Endometrial microvascular endothelial cells (primary cell): ENCODE data around the gene PCBP3. TPM values are rescaled to one million over a fixed set of nuclear protein-coding genes. Genes with fewer than 3 reads are reported as not detected.
"Not testable (repeated sequence)": the region's sequence is repeated elsewhere in the genome, so short reads cannot be mapped to it uniquely, and the experiment has no call there.

ENCODE experiments used
- in situ Hi-C: cut with HindIII; loops from 2 replicates; pipeline ENCODE4 v1.10.0; 2017; ENCODE audit warnings: low sequenced_read_pairs, low pct_unique_long_range_greater_than_20kb; ENCODE audit errors: inconsistent ontology term
- total RNA-seq: library from RNA; depleted of rRNA; stranded (reverse); fragments of >200 nt; gene quantifications from one replicate; pipeline ENCODE4 v1.2.3, GENCODE V29; 2015; ENCODE audit errors: inconsistent ontology term

PCBP3 gene
- total RNA-seq, 1 donor from 2014 or later = not detected

DNA sequence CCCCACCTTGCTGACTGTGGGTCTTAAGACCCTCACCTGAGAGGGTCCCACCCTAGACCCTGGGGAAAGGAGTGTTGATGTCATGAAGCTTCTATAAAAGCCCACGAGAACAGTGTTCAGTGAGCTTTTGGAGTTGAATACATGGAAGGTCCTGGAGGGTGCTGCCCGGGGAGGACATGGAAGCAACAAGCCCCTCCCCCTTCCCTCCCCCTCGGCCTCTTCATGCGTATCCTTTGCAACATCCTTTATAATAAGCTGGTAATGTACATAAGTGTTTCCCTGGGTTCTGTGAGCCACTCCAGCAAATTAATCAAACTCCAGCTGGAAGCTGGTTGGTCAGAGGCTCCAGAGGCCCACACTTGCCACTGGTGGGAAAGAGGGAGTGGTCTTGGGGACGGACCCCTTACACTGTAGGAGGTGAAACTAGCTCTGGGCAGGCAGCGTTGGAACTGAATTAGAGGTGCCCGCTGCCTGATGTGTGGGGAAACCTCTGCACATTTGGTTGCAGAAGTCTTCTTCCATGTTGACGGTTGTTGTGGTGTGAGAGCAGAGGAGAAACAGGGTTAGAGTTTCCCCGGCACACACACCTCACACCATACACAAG is 323.4 kb downstream of the PCBP3 start:
- in situ Hi-C loops = no loop called here

DNA sequence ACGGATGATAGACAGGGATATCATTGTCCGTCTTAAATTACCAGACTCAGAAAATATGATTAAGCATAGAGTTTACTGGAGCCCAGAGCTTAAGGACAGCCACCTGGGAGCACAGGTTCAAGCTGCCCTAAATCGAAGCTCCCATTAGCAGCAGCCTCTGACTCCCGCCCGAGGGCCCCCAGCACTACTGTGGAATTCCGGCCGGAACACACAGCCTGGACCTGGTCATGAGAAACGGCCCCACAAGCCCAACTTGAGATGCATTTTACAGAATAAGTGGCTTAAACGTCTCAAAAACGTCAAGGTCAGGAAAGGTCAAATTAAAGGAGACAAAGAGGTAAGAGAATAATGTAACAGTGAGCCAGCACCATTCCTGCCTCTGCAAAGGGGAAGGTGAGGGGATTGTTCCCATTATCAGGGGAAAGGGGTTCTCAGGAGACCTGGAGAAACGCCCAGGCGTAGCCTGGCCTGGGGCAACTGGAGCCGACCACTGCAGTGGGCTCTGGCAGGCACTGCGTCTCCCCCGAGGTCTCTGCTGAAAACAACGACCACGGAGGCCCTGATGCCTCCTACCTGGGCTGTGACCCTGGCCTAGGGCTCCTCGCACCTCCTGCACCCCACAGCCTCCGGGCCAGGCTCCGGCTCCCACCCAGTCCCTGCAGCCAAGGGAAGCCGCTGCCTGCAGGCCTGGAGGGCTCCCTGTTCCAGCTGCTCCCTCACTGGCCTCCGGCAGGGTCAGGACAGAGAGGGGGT is 326.6 kb downstream of the PCBP3 start:
- in situ Hi-C loops = no loop called here

DNA sequence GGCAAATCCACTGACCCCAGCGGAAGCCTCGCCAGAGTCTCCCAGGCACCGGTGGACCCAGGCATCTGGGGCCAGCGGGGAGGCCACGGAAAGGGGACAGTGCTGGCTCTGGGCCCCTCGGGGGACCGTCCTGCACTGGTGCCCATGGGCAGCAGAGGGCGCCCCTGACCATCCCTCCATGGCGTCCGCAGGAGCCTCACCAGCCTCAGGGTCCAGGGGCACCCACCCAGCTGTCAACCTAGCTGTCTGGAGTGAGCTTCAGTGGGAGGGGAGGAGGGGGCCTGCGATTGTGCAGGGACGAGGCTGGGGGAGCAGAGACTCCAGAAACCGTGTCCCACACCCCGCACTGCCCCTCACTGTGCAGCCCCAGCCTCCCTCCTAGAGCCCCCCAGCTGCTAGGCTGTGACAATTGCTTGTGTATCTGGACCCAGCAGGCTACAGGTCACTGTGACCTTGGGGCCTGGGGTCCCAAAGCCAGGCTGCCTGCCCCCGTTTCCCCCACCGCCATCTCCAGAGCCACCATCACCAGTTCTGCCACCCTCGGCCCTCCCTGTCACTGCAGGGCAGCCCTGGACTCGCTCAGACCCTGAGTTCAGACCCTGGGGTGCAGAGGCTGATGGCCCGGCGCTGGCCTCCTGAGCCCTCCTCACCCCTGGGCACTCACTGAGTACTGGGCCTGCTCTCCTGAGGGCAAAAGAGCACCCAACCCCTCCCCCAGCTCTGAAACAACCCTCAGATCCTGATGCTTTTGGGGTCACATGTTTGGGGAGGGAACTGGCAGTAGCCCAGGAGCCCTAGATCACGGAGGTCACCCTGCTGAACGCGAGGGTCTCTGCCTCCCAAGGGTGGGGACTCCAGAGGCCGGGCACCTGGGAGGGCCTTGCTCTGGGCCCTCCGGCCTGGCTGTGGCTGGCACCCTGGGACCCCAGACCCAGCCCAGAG is 327.4 kb downstream of the PCBP3 start:
- in situ Hi-C loops = no loop called here

DNA sequence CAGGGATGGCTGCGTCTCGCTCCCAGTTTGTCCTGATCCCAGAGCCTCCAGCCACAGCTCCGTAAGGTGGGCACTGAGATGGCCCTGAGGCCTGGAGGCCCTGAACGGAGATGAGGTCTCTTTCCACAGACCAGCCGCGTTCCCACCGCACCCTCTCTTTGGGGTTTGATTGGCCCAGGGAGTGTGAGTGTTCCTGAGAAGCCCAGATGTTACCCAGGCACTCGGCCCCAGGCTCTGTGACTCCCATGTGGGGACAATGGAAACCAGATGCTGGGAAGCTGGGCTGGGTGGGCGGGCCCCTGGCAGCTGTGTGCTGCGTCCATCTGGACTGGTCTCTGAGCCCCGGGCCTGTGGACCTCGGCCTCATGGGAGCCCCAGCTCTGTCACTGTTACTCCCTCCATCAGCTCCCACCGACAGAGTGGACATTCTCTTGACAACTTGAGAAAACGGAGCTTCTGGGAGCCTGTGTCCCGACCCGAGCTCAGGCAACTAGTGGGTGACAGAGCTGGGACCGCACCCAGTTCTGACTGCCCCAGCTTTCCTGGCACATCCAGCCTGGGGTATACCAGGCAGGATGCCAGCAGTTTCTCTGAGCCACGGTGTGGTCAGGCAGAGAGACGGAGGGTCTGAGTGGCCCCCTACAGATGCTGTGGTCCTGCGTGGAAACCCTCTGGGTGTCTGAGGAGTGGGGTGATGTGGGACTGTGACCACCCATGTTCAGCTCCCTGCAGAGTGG is 328.3 kb downstream of the PCBP3 start:
- in situ Hi-C loops = no loop called here

DNA sequence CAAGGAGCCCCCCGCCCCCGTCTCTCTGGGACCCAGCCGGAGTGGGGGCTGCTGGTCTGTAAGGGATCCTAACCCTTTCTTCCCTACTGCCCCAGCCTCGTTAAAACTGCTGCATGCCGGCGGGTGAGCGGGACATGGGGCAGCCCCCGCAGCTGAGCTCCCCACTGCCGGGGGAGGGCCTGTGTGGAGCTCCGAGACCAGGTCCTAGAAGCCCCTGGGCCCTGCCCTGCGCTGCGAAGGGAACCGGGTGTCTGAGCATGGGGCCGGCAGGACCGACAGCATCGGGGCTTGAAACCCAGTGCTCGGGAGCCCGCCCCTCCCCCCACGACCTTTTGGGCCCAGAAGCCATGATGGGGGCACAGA is 328.8 kb downstream of the PCBP3 start:
- in situ Hi-C loops = no loop called here

DNA sequence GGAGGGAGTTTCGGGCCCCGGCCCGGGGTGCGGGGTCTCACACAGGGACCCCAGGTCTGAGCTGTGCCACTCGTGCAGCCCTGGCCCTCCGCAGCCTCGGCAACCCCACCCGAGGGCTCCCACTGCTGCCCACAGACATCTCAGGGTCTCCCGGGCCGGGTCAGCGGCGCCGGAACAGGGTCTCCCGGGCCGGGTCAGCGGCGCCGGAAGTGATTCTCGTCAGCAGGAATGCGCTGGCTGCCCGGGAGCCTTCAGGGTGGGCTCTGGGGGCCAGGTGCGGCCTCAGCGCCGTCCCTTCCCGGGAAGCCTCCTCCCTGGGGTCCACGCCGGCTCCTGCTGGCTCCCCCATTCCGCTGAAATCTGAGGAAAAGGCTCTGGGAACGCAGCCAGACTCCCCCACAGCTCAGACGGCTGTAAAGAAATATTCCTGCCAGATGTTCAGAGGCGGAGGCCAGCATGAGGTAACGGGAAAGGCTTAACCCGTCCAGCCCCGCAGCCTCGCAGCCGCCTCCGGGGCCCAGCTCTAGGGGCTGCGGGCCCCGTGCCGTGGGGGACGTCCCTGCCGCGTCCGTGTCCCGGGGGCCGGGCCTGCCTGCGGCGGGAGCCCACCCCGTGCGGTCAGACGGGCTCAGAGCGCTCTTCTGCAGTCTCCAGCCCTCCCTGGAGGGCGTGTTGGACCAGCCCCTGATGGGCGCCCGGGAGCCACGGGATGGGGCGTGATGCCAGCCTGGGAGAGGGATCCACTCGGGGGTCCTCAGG is 329.4 kb downstream of the PCBP3 start:
- in situ Hi-C loops = no loop called here

DNA sequence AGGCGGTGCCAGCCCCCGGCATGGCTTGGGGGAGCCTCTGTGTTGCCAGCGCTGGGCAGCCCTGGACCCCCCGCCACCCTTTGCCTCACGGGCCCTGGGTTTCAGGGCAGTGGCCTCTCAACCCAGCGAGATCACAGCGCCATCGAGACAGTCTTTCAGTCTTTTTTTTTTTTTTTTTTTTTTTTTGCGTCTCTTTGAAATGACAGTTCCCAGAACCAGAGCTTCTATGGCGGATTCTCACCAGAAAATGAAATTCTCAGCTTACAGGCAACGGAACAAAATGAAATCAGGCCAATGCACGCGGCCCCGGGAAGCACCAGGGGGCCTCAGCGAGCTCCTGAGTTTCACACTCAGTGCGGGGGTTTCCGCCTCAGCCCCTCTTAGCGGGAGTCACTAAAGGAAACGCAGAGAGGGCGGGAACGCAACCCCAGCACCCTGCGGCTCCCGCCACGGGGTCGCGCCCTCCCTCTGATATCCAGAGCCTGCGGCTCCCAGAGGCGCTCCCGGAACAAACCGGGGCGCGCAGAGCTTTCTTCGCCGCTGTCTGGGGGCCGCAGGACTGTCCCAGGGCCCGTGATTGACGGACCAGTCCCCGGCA is 330.0 kb downstream of the PCBP3 start:
- in situ Hi-C loops = no loop called here

DNA sequence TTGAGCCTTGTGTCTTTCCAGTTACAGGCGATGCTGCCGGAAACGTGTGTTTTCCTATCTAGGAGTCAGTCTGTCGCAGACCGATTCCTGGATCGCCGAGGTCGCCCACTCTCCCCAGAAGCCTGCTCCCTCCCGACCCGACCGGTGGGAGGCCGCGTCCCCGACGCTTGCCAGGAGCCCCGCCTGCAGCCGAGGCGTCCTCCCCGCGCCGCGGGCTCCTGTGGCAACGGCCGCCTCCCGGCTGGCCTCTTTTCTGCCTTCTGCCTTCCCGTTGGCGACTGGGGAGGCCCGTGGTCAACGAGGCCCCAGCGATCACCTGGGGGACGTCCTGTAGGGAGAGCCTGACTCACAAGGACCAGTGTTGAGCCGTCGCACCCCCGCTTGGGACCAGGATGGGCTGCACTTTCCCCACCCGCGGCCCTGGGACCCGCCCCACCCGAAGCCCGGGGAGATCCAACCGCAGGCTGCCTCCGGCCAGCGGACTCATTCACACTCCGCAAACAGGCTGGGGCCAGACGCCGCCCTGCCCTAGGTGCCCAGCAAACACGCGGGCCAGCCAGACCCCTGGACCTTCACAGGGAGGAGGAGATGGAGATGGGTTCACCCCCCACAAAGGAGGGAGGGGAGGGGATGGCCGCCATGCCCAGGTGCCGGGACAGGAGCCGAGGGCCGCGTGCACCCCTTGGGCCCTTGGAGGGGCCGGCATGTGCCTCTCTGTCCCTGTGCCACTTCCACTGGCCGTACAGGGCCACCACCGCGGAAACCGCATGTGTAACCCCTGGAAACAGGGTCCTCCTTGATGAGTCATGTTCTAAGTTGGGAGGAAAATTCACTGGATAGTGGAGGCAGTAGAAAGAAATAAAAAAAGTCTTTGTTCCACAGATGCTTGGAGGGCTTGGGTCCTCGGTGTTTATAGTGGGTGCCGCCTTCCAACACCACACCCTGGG is 330.8 kb downstream of the PCBP3 start:
- in situ Hi-C loops = no loop called here

DNA sequence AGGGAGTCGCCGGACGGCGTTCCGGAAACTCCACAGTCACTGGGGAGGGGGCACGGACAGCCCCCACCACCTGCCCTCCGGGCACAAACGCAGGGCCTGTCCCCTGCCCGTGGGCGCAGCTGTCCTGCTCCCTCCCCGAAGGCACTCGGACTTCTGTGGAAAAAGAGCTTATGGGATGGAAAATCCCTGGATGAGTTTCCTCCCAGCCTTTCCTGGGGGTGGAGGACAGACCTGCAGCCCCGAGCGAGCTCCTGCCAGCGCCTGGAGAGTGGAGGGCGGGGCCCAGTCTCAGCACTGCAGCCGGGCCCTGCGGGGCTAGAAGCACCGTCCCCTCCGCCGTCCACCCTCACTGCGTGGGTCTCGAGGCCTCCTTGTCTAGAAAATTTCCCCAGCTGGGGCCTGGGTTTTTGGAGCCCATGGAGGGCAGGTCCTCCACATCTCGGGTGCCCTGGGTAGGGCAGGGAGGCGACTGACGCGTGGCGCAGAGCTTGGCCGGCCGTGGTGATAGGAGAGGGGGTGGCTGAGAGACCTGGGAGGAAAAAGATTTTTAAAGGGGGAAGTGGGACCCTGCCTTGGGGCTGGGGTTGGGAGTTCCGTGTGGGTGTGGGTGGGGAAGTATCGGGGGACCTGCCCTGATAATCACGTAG is 331.6 kb downstream of the PCBP3 start:
- in situ Hi-C loops = no loop called here

DNA sequence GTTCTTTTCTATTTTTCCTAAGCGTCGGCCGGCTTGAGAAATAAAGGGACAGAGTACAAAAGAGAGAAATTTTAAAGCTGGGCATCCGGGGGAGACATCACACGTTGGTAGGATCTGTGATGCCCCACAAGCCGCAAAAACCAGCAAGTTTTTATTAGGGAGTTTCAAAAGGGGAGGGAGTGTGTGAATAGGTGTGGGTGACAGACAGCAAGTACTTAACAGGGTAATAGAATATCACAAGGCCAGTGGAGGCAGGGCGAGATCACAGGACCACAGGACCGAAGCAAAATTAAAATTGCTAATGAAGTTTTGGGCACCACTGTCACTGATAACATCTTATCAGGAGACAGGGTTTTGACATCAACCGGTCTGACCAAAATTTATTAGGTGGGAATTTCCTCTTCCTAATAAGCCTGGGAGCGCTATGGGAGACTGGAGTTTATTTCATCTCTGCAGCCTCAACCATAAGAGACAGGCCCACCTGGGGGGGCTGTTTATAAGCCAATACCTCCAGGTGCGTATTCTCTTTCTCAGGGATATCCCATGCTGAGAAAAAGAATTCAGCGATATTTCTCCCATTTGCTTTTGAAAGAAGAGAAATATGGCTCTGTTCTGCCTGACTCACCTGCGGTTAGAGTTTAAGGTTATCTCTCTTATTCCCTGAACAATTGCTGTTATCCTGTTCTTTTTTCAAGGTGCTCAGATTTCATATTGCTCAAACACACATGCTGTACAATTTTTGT is 332.3 kb downstream of the PCBP3 start:
- in situ Hi-C loops = not testable (repeated sequence)

DNA sequence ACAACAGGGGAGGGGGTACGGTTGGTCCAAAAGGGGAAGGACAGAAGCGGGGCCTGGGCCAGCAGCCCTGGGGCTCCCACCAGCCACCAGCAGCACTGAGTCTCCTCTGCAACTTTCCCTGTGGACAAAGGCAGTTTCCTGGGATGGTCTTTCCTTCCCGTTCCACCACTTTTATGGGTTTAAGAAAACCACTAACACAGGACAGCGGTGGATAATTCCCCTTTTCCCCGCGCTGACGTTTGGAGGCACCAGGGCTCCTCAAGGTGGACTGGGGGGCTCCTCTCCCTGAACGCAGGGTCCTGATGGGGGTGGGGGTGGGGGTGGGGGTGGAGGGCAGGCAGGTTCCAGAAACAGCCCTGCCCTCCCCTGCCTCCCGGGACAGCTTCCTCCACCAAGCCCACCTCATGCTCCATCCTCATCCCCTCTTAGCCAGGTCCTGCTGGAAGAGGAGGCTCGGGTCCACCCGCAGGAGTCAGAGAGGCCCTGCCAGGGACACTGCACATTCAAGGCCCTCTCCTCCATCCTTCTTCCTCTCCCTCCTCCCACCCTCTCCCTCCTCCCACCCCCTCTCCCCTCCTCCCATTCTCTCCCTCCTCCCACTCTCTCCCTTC is 333.3 kb downstream of the PCBP3 start:
- in situ Hi-C loops = no loop called here

DNA sequence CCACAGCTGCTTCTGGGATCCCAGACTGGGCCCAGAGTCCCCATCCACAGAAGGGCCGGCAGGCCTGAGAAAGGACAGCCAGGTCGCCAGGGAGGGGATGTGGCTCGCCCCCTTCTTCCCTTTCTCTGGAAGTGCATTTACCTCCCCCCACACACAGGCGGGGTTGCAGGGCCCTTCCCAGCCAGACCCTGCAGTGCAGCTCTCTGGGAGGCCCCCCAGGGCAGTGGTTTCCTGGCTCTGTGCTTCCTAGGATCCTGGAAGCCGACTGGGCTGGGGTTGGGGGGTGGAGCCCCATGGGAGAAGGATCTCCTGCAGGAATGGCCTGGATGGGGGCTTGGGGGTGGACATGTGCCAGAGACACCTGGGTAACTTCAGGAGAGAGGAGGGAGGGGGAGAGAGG is 333.9 kb downstream of the PCBP3 start:
- in situ Hi-C loops = no loop called here

DNA sequence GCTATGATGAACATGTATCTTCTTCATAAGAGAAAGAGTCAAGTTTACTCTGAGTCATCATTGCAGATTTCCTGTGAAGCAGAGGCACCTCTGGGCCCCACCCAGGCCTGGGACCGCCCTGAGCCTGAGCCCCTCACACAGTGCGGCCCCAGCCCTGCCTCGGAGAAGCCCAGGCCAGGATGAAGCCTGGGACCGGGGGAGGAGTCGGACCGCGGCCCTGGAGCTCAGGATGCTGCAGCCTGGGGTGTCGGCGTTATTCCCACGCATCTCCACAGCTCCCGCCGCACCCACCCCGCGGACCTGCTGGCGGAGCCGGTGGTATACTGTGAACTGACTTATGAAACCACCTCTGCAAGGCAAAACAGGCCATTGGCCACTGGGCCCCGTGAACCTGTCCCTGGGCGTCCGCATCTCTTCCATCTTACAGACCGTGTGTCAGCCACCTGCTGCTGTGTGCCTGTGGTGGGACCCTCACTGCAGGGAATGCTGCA is 335.7 kb downstream of the PCBP3 start:
- in situ Hi-C loops = no loop called here

DNA sequence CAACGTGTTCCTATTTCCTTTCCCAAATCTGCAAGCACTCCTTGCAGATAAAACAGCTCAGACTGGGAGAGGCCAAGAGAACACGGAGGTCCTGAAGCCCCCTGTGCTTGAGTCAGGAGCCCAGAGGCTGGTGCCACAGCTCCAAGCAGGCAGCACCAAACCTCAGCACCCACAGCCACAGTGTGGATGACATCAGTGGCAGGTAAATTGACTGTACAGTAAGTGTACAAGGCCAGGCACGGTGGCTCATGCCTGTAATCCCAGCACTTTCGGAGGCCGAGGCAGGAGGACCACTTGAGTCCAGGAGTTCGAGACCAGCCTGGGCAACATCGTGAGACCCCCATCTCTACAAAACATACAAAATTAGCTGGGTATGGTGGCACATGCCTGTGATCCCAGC is 336.1 kb downstream of the PCBP3 start:
- in situ Hi-C loops = no loop called here

DNA sequence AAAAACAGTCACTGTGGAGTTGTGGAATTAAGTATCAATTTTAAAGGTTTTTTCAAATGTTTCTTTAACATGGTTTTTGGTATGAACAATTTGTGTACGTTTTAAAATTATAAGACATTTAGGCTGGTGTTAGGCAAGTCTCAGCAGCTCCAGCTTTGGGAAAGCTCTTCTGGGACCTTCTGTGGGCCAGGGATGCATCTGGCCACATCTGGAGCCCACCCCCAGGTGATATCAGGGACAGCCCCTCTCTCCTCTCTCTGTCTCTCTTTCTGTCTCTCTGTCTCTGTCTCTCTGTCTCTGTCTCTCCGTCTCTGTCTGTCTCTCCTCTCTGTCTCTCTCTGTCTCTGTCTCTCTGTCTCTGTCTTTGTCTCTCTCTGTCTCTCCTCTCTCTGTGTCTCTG is 336.7 kb downstream of the PCBP3 start:
- in situ Hi-C loops = no loop called here
